Mesodermal cell (in vitro differentiated cells): Measurements from ENCODE around the gene CAMK2G.

ENCODE experiments used
- H3K27ac ChIP-seq: 2 replicates; pipeline ENCODE4 v1.7.0; 2013; ENCODE audit warnings: mild to moderate bottlenecking, low read depth, low read length, moderate library complexity; ENCODE audit not compliant: severe bottlenecking
- H3K36me3 ChIP-seq: 2 replicates; pipeline ENCODE4 v1.7.1; 2013; ENCODE audit warnings: mild to moderate bottlenecking, low read length, moderate library complexity; ENCODE audit not compliant: control insufficient read depth, insufficient read depth
- H3K4me1 ChIP-seq: one replicate; pipeline ENCODE4 v1.7.1; 2013; ENCODE audit warnings: mild to moderate bottlenecking, low read length; ENCODE audit not compliant: insufficient read depth, control insufficient read depth, poor library complexity, severe bottlenecking
- H3K4me3 ChIP-seq: 2 replicates; pipeline ENCODE4 v1.7.0; 2013; ENCODE audit warnings: low read length, control low read depth, mild to moderate bottlenecking; ENCODE audit not compliant: insufficient read depth, poor library complexity, severe bottlenecking; ENCODE audit errors: extremely low read depth
- H3K9me3 ChIP-seq: 2 replicates; pipeline ENCODE4 v1.7.1; 2013; ENCODE audit warnings: mild to moderate bottlenecking, low read length, moderate library complexity; ENCODE audit not compliant: control insufficient read depth
- WGBS, 2 experiments: methylation state at CpG; one replicate each; pipeline ENCODE4 v1.1.5; 2013; ENCODE audit warnings: missing lambda C conversion rate in 2 of 2; ENCODE audit not compliant: insufficient coverage in 2 of 2; 5-methylcytosine and 5-hydroxymethylcytosine counted together

The CAMK2G gene

GRCh38 chr10:73810735-73811465 is 63.5 kb downstream of the CAMK2G start:
- peak overlapping the region; percentile 71 for H3K4me3 ChIP-seq
- H3K9me3 ChIP-seq: no peaks in the 10 kb centered on the region
- no peak overlapping the region for H3K27ac ChIP-seq
- H3K36me3 ChIP-seq: peaks cover 41% of the 10 kb centered on the region
- H3K4me1 ChIP-seq: peaks cover 2% of the 10 kb centered on the region
- WGBS, 2 experiments: 1% methylated on average over 51 to 52 of the region's 63 CpGs

GRCh38 chr10:73810358-73810734 is 64.0 kb downstream of the CAMK2G start:
- H3K4me1 ChIP-seq: no peaks in the 10 kb centered on the region
- WGBS, 2 experiments: 88 to 90% methylated on average over 3 to 5 of the region's 7 CpGs
- H3K4me3 ChIP-seq: peak overlapping the region; percentile 71
- peaks cover 47% of the 10 kb centered on the region for H3K36me3 ChIP-seq
- no peak overlapping the region for H3K27ac ChIP-seq
- H3K9me3 ChIP-seq: no peaks in the 10 kb centered on the region

- Histone ChIP-seq H3K27ac (no peak overlapping the region), H3K9me3 (no peaks in the 10 kb centered on the region), H3K36me3 (peaks cover 46% of the 10 kb centered on the region), H3K4me3 (no peak overlapping the region), H3K4me1 (no peaks in the 10 kb centered on the region)
- WGBS, 2 experiments: 70 to 72% methylated on average over 4 of the region's 5 CpGs
These were observed 65.1 kb downstream of the CAMK2G start for GRCh38 chr10:73809061-73809818.

GRCh38 chr10:73808021-73808815 is 66.1 kb downstream of the CAMK2G start:
- H3K27ac ChIP-seq: no peak overlapping the region
- H3K4me3 ChIP-seq: no peak overlapping the region
- H3K4me1 ChIP-seq: no peaks in the 10 kb centered on the region
- 96% methylated on average over 15 of the region's 16 CpGs for WGBS, 2 experiments
- H3K9me3 ChIP-seq: no peaks in the 10 kb centered on the region
- H3K36me3 ChIP-seq: peaks cover 50% of the 10 kb centered on the region

- Histone ChIP-seq H3K36me3 (peaks cover 58% of the 10 kb centered on the region), H3K4me3 (no peak overlapping the region), H3K9me3 (no peaks in the 10 kb centered on the region), H3K4me1 (no peaks in the 10 kb centered on the region), H3K27ac (no peak overlapping the region)
- WGBS, 2 experiments: 92 to 97% methylated on average over 7 to 14 of the region's 14 CpGs
These were observed 66.9 kb downstream of the CAMK2G start for GRCh38 chr10:73807471-73807870.

- no peaks in the 10 kb centered on the region for H3K4me1 ChIP-seq
- no peak overlapping the region for H3K4me3 ChIP-seq
- no peaks in the 10 kb centered on the region for H3K9me3 ChIP-seq
- 92 to 93% methylated on average over 14 of the region's 14 CpGs for WGBS, 2 experiments
- H3K36me3 ChIP-seq: peaks cover 69% of the 10 kb centered on the region
- H3K27ac ChIP-seq: no peak overlapping the region
These were observed 68.0 kb downstream of the CAMK2G start for GRCh38 chr10:73806176-73806950.

GRCh38 chr10:73803680-73804286 is 70.6 kb downstream of the CAMK2G start:
- H3K4me3 ChIP-seq: no peak overlapping the region
- no peaks in the 10 kb centered on the region for H3K4me1 ChIP-seq
- H3K36me3 ChIP-seq: peaks cover 84% of the 10 kb centered on the region
- no peaks in the 10 kb centered on the region for H3K9me3 ChIP-seq
- no peak overlapping the region for H3K27ac ChIP-seq

GRCh38 chr10:73802276-73802991 is 71.9 kb downstream of the CAMK2G start:
- WGBS, 2 experiments: 94 to 98% methylated on average over 7 to 10 of the region's 11 CpGs
- Histone ChIP-seq H3K27ac (no peak overlapping the region), H3K9me3 (no peaks in the 10 kb centered on the region), H3K36me3 (peaks cover 84% of the 10 kb centered on the region), H3K4me3 (no peak overlapping the region), H3K4me1 (no peaks in the 10 kb centered on the region)

- Histone ChIP-seq H3K36me3 (peaks cover 86% of the 10 kb centered on the region), H3K4me1 (no peaks in the 10 kb centered on the region), H3K27ac (no peak overlapping the region), H3K9me3 (no peaks in the 10 kb centered on the region), H3K4me3 (no peak overlapping the region)
- WGBS, 2 experiments: 93 to 96% methylated on average over 13 of the region's 13 CpGs
These were observed 73.1 kb downstream of the CAMK2G start for GRCh38 chr10:73801253-73801590.
